NCI-H345 treated with DMSO at 0.1 percent for 48 hours (cell line): ENCODE measurements around the gene GPRC5B.

Source experiments
- DNase-seq: peaks from one replicate; lab custom pipeline; 2025; ENCODE audit not compliant: unreplicated experiment; lab: John Stamatoyannopoulos, UW

The GPRC5B gene

DNA sequence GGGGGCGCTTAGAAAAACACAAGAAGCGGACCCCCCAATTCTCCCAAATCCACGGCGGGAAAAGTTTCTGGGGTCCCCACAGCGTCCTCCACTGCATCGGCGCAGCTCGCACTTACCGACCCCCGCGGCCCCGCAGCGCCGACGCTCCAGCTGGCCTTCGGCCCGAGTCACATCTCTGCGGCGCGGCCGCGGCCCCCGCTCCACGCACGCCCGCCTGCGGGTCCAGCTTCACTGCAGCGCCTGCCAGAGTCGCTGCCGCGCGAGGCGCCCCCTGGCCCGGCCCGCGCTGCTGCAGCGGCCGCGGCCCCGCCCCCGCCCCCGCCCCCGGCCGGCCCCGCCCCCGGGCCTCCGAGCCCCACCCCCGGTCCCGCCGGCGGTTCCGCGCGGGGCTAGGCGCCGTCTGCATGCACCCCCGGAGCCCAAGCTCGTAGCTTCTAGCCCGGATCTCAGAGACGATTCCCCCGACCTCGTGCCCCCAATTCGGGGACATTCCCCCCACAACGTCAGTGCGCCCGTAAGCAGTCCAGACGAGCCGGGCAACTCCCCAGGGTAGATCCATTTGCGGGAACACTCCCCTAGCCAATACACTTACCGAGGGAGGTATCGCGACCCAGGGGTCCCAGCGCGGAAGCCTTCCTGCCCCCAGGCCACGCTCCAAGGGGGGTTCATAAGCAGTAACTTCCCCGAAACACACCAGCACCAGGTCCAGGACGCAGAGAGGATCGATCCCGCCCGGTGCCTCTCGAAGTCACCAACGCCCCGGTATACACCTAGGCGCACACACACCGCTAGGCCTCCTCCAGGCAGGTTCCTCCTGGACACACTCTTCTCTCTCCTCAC lies at the start of gene GPRC5B:
TSS of gene GPRC5B (minus strand) at position 238 of the 840 bp plus-strand sequence. CDS start 12,003 bp downstream, outside the sequence.
- no peak for DNase-seq

DNA sequence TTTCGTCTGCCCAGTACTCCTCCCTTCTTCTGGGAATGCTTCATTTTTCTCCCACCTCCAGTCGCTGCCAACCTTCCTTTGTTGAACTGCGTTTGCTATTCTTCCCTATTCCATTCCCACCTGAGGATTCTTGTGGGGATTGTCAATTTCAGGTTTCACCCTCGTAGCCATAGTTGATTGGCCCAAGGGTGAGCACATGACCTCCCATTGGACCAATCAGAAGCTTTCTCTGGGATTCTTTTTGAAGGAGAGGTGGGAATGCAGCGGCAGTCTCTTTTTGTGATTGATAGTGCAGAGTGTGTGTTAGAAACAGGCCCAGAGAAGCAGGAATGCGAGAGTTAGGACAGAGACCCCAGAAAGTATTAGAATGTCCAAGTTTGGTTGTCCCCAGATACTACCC lies 49.1 kb upstream of the GPRC5B start:
- DNase-seq: no peak

DNA sequence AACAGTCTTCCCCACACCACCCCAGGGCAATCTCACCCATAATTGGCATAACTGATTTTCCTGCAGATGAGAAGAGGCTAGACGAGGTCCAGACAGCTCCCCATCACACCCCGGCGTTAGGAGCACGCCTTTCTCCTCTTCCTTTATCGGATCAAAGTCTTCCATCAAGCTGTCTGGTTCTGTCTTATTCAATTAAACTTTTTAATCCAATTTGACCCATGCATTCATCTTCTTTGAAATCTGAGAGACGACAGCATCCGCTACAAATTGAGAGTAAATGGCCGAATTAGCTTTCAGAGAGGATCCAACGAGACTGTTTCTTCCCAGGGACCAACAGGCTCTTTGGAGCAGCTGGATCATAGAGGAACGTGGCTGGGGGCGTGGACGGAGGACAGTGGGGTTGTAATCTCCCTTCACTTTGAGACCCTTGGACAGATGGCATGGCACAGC lies 44.4 kb upstream of the GPRC5B start:
- no peak for DNase-seq

DNA sequence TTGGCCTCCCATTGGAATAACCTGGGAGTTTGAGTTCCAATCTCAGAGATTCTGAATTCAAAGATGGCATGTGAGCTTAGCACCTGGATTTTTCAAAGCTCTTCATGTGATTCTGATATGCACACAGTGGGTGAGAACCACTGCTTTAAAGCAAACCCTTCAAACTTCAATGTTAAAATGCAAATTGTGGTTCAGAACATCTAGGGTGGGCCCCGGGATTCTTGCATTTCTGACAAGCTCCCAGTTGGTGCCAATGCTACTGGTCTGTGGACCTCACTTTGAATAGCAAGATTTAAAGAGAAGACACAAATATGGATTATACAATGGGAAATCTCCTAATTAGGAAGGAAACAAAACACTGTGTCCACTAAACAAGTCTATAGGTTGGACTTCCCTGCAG lies 43.8 kb upstream of the GPRC5B start:
- DNase-seq: no peak

- no peak for DNase-seq
Measured at GRCh38 chr16:19926449-19927390, 42.1 kb upstream of the GPRC5B start.

GRCh38 chr16:19923396-19923795 lies 38.7 kb upstream of the GPRC5B start:
- DNase-seq: no peak

DNA sequence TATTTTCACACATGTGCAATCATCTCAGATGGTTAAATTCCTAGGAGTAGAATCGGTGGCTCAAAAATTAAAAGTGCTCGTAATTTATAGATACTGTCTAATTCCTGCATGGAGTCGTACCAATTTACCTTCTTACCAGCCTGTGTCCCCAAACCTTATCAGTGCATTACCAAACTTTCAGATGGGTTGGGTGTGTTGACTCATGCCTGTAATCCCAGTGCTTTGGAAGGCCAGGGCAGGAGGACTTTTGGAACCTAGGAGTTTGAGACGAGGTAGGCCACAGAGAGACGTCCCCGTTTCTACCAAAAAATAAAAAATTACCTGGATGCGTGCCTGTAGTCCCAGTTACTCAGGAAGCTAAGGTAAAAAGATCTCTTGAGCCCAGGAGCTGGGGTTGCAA lies 34.5 kb upstream of the GPRC5B start:
- DNase-seq: no peak

DNA sequence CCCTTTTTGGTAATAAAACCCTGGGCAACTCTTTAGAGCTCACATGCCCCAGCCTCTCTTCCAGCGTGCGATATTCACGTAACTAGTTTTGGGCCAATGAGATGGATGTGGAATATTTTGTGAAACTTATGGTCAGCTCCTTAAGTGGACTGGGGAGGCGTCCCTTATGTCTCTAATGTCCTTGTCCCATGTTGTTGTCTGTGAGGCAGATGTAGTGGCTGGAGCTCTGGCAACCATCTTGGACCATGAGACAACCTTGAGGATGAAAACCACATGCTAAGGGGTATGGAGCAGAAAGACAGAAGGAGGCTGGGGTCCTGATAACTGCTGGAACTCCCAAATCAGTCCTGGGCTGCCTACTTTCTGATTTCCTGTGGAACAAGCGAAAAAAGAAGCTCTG lies 31.4 kb upstream of the GPRC5B start:
- no peak for DNase-seq

DNA sequence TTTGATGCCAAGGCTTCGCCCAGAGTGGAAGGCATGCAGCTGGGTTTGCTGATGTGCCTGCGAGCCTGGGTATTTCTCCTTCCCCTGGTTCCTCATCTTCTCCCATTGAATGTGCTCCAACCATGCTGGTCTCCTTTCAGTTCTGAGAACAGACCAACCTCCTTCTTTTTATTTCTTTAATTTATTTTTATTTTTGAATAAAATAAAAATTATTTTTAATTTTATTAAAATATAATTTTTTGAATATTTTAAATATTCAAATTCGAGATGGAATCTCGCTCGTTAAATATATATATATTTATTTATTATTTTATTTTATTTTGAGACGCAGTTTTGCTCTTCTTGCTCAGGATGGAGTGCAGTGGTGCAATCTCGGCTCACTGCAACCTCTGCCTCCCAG lies 30.2 kb upstream of the GPRC5B start:
- DNase-seq: no peak

GRCh38 chr16:19913340-19913645 lies 28.6 kb upstream of the GPRC5B start:
- no peak for DNase-seq

DNA sequence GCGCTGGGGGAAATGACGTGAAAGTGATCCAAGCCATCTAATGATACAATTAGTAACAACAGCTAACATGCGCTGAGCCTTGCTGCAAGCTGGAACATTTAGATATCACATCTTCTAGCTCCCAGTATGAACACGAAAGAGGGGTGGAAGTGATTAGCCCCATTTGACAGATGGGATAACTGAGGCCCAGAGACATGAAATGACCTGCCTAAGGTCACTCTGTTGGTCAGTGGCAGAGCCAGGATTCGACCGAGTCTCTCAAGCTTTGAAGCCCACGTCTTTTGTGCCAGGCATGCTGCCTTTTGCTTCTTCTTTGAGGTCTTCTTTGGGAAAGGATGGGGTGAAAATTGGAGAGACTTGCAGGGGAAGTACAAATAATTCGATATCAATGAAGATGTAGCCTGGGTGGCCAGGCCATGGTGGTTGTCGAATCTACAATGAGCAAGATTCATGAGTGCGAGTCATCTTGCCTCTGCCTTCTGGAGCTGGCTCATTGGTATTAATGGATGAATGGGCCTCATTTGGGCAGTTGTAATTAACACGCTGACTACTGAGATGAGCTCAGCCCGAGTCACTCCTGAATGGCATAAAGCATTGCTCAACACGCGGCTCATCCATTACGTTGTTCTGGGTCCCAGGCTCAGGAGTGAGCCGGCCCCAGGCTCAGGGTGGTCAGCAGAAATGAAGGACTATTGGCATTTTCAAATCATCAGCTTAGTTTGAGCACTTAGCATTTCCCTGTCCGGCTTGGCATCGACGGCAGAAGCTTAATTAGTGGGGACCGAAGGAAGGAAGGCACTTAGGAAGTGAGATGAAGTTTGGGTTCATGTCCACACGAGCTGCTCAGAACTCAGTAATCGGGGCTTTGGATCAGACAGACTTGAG lies 28.0 kb upstream of the GPRC5B start:
- DNase-seq: no peak

DNA sequence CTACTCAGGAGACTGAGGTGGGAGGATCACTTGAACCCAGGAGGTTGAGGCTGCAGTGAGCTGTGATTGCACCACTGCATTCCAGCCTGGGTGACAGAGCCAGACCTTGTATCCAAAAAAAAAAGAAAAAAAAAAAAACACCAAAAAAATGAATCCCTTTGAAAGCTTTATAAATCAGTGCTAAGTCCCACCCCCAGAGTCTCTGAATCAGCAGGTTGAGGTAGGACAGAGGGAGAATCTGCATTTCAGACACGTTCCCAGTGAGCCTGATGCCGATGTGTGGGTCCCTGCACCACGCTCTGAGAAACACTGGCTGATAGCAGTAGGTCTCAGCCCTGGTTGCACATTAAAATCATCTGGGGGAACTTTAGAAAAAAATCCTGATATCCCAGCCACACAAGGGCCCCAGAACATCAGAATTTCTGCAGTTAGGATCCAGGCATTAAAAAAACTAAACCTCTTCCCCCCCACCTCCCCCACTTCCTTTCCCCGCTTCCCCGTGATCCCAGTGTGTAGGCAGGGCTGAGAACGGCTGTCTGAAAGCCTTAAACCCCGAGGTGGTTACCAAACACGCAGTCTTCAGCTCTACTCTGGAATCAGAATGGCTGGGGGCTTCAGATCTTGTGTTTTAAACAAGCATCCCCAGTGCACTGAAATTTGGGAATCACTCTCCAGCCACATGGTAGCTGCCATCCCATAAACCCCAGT lies 27.3 kb upstream of the GPRC5B start:
- DNase-seq: no peak

GRCh38 chr16:19911204-19911603 lies 26.6 kb upstream of the GPRC5B start:
- DNase-seq: no peak

DNA sequence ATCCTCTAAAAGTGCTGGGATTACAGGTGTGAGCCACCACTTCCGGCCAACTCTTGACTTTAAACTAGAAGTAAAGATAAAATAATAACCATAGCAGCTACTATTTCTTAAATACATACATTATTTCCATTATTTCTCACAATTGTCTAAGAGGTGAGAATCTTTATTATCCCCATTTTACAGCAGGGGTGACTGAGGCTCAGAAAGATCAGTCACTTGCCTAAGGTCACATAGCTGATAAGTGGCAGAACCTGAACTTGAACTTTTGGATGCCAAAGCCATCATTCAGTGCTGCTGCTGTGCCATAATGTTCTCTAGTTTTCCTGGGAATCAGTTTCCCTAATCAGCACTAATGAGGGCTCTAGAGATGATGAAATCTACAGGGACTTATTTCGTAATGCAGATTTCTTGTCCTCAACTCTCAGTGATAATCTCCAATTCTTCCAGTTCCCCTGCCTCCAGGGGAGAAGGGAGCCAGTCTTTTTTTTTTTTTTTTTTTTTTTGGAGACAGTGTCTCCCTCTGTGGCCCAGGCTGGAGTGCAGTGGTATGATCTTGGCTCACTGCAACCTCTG lies 25.2 kb upstream of the GPRC5B start:
- no peak for DNase-seq

DNA sequence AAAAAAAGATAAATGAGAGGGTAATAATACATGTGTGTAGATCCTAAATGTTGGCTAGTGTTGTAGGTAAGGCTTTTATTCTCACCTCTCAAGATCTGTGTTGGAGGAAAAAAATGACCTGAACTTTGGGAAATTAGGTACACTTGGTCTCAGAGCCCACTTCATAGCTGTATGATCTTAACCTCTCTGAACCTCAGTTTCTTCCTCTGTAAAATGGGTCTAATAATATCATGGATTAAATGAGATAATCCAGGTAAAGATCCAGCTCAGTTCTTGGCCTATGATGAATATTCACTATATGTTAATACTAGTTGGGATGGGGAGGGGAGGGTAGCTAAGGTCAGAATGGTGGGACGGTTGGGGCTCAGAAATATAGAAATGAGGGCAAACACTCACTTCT lies 24.3 kb upstream of the GPRC5B start:
- no peak for DNase-seq

DNA sequence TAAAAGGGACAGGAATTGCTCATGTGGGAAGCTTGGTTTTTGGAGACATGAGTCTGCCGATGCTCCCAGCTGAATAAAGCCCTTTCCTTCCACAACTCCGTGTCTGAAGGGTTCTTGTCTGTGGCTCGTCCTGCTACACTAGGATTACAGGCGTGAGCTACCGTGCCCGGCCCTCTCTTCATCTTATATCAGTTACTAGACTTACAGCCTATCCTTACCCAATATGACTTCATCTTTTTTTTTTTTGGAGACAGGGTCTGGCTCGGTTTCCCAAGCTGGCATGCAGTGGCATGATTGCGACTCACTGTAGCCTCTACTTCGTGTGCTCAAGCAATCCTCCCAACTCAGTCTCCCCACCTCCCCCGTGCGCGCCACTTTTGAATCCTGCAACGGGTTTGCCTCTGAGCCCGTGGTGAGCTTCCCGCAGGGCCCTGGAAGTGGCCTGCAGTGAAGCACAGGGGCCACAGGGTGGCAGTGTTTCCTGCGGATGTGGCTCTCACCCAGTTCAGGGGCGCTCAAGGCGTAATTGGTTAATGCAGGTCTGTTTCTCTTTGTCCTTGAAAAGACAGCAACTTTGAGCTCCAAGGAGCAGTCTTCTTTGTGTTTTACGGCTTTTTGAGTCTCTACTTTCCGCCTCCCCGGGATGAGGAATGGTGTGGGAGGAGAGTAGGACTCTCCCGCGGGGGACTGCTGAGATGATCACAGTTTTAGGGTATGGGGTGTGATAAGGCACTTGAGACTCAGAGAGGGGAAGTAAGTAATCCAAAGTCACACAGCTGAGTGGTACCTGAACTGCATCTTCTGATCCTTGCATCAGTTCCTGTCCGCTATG lies 22.7 kb upstream of the GPRC5B start:
- DNase-seq: peak; percentile 42

DNA sequence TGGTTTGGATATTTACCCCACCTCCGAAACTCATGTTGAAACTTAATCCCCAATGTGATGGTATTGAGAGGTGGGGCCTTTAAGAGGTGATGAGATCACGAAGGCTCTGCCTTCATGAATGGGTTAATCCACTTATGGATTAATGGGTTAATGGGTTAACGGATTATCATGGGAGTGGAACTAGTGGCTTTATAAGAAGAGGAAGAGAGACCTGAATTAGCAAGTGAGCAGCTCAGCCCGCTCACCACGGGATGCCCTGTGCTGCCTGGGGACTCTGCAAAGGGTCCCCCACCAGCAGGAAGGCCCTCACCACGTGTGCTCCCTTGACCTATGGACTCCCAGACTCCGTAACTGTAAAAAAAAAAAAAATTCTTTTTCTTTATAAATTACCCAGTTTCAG lies 16.5 kb upstream of the GPRC5B start:
- no peak for DNase-seq

DNA sequence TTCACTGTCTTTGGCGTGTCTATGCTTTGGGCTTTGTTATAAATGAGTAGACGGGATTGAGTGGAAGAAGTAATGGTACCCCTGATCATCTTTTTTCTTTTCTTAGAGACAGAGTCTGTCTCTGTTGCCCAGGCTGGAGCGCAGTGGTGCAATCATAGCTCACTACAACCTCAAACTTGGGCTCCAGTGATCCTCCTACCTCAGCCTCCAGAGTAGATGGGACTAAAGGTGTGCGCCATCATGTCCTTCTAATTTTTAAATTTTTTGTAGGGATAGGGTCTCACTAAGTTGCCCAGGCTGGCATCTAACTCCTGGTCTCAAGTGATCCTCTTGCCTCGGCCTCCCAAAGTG lies 14.9 kb upstream of the GPRC5B start:
- DNase-seq: no peak

DNA sequence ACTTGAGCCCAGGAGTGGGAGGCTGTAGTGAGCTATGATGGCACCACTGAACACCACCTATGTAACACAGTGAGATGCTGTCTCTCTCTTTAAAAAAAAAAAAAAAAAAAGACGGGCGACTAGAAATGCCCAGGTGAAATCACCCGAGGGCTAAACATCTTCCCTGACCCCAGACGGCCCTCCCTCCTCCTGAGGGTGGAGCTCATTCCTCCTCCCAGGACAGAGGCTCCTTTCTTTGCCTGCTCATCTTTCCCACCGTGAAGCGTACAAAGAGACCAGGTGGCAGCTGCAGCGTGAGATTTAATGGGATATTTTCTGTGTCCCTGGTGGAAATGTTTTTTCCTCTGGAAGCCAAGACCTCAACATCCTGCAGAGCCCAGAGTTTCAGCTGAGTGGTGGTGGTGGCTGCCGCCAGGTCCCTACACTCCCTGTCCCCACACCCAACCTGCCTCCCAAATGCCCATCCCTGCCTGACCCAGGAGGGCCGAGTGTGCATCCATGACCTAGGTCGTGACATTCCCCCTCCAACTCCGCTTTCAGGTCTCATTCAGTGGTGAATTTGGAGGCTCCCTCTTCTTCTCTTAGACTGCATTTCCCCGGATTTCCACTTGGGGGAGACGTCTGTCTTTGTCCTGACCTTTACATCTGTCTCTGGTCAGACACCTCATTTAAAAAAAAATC lies 14.4 kb upstream of the GPRC5B start:
- DNase-seq: peak; percentile 40
